ENCODE measurements around the gene MAPK7. TPM values are rescaled to one million over a fixed set of nuclear protein-coding genes. Genes with fewer than 3 reads are reported as not detected.

Gene MAPK7
- total and polyA plus RNA-seq, 2 of the 4 experiments (the other 2 are of a cell fraction), result 9.7 to 25.4 TPM

DNA sequence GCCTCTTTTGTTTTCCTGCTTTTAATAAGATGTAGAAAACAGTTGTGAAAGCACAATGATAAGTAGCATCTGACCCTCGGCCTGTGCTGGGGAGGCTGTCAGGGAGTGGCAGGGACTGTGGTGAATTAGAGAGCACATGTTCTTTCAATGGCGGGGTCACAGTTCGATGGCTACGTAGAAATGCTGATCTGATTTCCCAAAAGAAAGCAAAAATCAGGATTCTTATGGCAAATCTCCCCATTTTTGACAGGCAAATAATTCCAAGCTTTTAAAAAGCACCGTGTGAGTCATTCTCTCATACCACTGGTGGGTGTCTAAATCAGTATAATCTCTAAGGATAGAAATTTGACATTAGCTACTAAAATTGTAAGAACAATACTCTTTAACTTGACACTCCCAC is 4.2 kb upstream of the MAPK7 start:
- in situ Hi-C loops (cut with MboI; ENCODE audit: low sequenced_read_pairs), result no loop called here
- H3K23ac ChIP-seq (ENCODE audit: low read depth, low read length), result no peak overlapping the region
- no peak overlapping the region for H3K4ac ChIP-seq (ENCODE audit: low read depth, low read length)

More for the DNA sequence above, 4.2 kb upstream of the MAPK7 start:
- Histone ChIP-seq H3K79me1 (ENCODE audit: low read depth in 1 of 2, low read length in 2 of 2) (peaks cover 11 to 19% of the 10 kb centered on the region in 2 experiments), H3K18ac (ENCODE audit: low read depth, low read length) (no peak overlapping the region), H2AK5ac (ENCODE audit: low read depth, low read length) (no peak overlapping the region), H2AK9ac (replicated peaks; ENCODE audit: low read depth, low read length, poor library complexity) (no peak overlapping the region), H4K5ac (ENCODE audit: low read depth, low read length) (no peak overlapping the region), H4K20me1 (ENCODE audit: insufficient read depth, low read length) (peaks cover 3% of the 10 kb centered on the region; the same call in 1 of the 2 replicates), H2BK5ac (ENCODE audit: low read depth, low read length, poor library complexity, severe bottlenecking) (no peak overlapping the region), H2BK120ac (ENCODE audit: low read depth, low read length) (no peak overlapping the region), H3K4me3 (ENCODE audit: insufficient read depth, low read depth, low read length) (no peak overlapping the region), H2AFZ (replicated peaks; ENCODE audit: low read length, poor library complexity) (no peak overlapping the region), H3K4me2 (ENCODE audit: low read depth, low read length) (no peak overlapping the region), H3K9me3 (ENCODE audit: control insufficient read depth, insufficient read depth, low read length) (no peaks in the 10 kb centered on the region), H3K36me3 (ENCODE audit: control insufficient read depth, insufficient read depth, low read length) (peaks cover 4% of the 10 kb centered on the region; the same call in 1 of the 2 replicates), H3K14ac (replicated peaks; ENCODE audit: low read depth, low read length) (no peak overlapping the region), H4K8ac (ENCODE audit: low read depth in 2 of 2, low read length in 2 of 2) (no peak overlapping the region), H3K9me1 (ENCODE audit: insufficient read depth, low read length) (peaks cover 3% of the 10 kb centered on the region; the same call in 1 of the 2 replicates), H3K27me3 (ENCODE audit: control insufficient read depth, insufficient read depth, low read length) (no peaks in the 10 kb centered on the region), H2BK20ac (ENCODE audit: low read depth, low read length) (no peak overlapping the region), H3K27ac (ENCODE audit: insufficient read depth, low read length) (no peak overlapping the region), H3K9ac (ENCODE audit: low read depth, low read length) (no peak overlapping the region), H4K91ac (ENCODE audit: insufficient read depth, low read depth, low read length) (no peak overlapping the region), H3K4me1 (ENCODE audit: control insufficient read depth, insufficient read depth, low read length) (peaks cover 2% of the 10 kb centered on the region; the same call in 1 of the 2 replicates), H3K56ac (ENCODE audit: extremely low read depth, insufficient read depth, low read length) (no peak overlapping the region), H2BK15ac (ENCODE audit: low read depth, low read length) (no peak overlapping the region)
- TF ChIP-seq MAZ (IDR thresholded peaks at IDR 0.05; ENCODE audit: borderline replicate concordance, low read depth, low read length), result no peak
- no TSS peak for BruUV-seq (replicated peaks)
- POLR2A ChIA-PET (ENCODE audit: unreplicated experiment), result no interaction called here
- CTCF ChIA-PET, result interaction anchor here (0.6 kb wide), 1 partner anchor 272 kb away, joined by 3 read pairs; no protein-coding TSS in a partner anchor
- intact Hi-C loops (cut with micrococcal nuclease), result no loop called here
- no peak for ATAC-seq (ENCODE audit: low read depth)
- dilution Hi-C loops (cut with HindIII; ENCODE audit: low sequenced_read_pairs, unreplicated experiment), result no loop called here
- DNase-seq, result no peak
- WGBS, 2 experiments (ENCODE audit: extremely low coverage in 2 of 2, insufficient read length in 1 of 2), result 100% methylated on average over 1 of the region's 5 CpGs; no CpG with 5 or more reads in 1 of the 2 experiments

All from IMR-90 (cell line).